HG02678 (cell line): ENCODE data around the gene FOSL1.

Source experiments
- ATAC-seq: cut with Tn5 transposase; IDR thresholded peaks from one replicate; pipeline ENCODE4 v1.9.1; 2021; ENCODE audit warnings: mild to moderate bottlenecking, moderate library complexity; ENCODE audit not compliant: unreplicated experiment

Gene FOSL1

GRCh38 chr11:65919573-65920371 is 19.6 kb upstream of the FOSL1 start:
- peak; percentile 40 for ATAC-seq

GRCh38 chr11:65919141-65919572 is 19.0 kb upstream of the FOSL1 start, which contains the start of gene DRAP1:
Gene DRAP1 (plus strand): TSS chr11:65919426. CDS start chr11:65919502, 76 bp downstream.
- ATAC-seq = peak; percentile 84

DNA sequence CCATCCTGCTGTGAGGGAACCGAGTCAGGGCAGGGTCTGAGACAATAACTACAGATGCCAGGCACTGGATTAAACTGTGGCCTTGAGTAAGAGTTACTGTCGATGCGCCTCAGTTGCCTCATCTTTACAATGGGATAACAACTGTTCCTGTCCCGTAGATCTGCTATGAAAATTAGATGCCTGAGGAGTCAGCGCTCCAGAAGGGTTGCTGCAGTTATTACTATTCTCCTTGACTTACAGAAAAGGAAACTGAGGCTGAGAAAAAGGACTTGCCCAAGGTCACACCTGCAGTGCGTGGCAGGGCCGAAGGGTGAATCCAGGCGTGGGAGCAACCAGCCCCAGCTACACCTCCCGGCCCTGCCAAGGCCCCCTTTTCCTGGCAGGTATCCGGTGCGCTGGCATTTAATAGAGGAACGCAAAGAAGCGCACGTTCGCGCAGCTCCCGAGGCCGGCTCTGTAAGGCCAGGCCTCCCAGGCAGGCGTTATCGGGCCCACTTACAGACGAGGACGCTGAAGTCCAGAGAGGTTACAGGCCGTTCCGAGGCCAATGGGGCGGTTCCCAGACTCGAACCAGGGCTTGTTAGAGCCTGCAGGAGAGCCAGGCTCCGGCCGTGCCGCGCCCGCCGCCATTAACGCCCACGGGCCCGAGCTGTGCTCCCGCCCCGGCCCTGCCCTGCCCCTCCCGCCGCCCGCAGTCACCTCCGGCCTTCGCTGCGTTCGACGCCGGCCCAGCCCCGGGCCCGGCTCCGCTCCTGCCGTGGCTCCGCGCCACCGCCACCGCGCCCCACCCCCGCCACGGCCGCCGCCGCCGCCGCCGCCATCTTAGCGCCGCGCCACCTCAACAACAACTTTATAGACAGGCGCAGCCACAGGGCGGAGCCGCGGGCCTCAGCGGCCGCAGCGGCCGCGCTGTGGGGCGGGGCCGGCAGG is 18.3 kb upstream of the FOSL1 start, which contains the start of gene C11orf68:
TSS of gene C11orf68 (minus strand) at position 852 of the 930 bp plus-strand sequence. CDS start at position 821, 31 bp downstream.
- ATAC-seq = peak; percentile 58

DNA sequence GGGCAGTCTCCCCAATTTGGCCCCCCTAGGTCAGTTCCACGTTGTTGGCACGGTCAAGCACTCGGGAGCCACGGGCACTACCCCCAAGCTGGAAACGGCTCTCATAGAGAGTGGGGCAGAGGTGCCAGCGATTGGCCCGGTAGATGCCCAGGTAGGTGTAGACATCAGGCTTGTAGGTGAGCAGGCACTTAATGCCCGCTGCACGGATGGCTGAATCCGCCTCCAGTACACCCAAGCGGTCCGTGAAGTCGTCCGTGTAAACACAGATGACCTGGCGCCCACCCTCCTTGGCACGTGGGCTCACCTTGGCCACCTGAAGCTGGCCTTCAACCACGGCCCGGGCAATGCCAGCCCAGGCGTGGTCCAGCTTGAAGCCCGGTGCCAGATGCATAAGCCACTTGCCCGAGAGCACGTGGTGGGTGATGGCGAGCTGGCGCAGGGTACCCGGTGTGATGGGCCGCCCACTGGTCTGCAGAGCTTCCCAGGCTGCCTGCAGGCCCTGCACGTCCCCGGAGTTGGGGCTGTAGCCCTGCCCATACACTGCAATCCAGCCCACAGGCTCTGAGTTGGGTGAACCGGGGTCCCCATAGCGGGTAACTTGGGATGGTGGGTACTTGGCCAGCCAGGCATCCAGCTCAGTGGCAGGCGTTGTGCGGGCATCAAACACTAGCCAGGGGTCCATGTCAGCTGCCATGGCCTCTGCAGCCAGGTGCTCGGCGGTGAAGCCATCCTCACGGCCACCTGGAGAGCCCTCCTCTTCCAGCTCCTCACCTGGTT is 17.4 kb upstream of the FOSL1 start:
- no peak for ATAC-seq

DNA sequence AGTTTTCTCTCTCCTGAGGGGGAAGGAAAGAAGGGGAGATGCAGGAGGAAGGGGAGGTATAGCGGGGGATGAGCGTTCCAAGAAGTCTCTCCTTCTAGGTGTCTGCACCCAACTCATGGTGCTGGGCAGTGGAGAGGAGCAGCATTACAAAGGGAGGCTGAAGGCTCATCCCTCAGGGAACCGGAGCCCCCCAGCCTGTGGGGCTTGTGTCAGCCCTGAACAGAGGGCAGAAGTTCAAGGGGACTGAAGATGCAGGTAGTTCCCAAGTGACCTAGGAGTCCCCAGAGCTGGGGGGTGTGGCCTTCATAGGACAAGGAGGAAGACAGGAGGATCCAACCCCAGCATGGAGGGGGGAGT is 16.9 kb upstream of the FOSL1 start:
- no peak for ATAC-seq

- no peak for ATAC-seq
Measured at GRCh38 chr11:65916391-65916790, 16.2 kb upstream of the FOSL1 start.

DNA sequence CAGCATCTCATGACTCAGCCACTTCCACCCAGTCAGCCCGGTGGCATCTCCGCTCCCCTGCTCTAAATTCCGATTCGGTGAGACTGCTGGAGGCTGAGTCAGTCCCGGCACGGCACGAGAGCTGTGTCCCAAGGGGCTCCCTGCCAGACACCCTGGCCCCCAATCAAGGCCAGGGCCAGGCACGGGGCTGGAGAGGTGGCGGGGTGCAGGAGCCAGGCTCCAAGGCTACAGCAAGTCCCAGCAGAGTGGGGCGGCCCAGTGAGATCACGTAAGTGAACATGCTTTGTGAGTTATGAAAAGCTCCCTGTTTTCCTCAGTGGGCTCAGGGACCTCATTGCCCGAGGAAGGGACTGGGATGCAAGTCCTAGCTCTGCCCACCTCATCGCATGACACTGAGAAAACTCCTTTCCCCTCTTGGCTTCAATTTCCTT is 15.6 kb upstream of the FOSL1 start:
- ATAC-seq = no peak

DNA sequence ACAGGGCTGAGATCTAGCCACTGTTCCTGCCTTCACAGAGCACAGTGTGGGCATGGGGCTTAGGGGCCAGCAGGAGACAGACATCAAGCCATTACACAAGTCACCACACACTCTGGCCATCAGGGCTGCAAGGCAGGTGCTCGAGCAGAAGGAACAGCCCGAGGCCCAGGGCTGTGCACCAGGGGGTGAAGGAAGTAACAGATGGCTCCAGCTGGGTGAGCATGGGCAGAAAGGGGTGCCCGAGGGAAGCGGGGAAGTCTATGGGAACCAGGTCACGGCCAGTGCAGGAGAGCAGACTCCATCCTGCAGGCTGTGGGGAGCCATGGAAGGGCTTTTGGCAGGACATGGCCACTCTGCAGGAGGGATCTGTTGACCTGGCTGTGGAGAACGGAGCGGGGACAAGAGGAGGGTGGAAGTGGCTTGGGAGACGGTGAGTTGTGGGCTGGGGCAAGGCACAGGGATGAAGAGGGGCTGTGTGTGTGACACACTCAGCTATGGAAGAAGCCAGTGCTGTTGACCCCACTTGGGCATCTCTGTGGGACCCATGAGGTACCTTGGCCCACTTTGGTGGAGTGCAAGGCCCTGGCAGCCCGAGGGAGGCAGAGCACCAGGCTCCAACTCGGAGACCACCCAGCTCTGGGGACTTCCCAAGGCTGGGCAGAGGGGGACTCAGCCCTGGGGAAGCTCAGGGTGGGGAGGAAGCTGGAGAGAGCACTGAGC is 15.1 kb upstream of the FOSL1 start:
- ATAC-seq = no peak

- no peak for ATAC-seq
Measured at GRCh38 chr11:65912845-65913244, 12.7 kb upstream of the FOSL1 start.

GRCh38 chr11:65911682-65912568 is 11.7 kb upstream of the FOSL1 start:
- ATAC-seq = no peak

DNA sequence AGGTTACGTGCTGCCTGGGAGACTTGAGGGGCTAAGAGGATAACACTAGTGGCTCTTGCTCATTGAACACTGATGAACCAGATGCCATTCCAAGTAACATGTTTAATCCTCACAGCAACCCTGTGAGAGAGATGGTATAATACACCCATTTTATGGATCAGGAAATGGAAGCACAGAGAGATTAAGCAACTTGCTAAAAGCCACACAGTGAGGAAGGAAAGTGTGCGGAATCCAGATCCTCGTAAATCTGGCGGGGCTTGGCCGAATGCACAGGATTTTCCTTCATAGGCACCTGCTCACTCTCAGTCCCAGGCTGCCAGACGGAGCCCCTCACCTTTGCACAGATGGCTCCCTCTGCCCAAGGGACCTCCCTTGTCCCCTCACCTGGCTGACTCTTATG is 7.7 kb upstream of the FOSL1 start:
- no peak for ATAC-seq

DNA sequence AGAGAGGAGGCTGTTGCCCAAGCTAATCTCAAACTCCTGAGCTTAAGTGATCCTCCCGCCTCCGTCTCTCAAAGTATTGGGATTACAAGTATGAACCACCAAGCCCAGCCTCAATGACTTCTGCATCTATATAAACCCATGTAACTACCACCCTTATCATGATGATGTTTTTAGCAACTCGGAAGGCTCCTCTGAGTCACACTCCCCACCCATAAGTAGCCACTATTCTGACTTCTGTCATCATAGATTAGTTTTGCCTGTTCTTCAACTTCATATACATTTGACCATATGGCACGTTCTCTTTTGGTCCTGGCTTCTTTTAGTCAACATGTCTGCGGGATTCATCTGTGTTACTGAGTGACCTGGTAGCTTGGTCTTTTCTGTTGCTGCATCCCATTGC is 6.4 kb upstream of the FOSL1 start:
- ATAC-seq = no peak

DNA sequence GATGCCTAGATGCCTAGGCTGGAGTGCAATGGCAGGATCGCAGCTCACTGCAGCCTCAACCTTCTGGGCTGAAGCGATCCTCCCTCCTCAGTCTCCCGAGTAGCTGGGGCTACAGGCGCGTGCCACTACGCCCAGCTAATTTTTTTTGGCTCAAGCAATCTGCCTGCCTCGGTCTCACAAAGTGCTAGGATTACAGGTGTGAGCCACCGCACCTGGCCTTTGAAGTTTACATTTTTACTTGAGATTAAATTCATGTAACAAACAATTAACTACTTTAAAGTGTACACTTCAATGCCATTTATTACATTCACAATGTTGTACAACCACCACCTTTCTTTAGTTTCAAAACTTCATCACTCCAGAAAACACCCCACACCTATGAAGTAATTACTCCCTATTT is 3.5 kb upstream of the FOSL1 start:
- no peak for ATAC-seq

- ATAC-seq = no peak
Measured at GRCh38 chr11:65903068-65903481, 2.9 kb upstream of the FOSL1 start.

- no peak for ATAC-seq
Measured at GRCh38 chr11:65900899-65901180, 652 bp upstream of the FOSL1 start.

- ATAC-seq = no peak
Measured at GRCh38 chr11:65899356-65900124, 648 bp downstream of the FOSL1 start.

GRCh38 chr11:65898656-65899355 is 1.4 kb downstream of the FOSL1 start:
- ATAC-seq = no peak

DNA sequence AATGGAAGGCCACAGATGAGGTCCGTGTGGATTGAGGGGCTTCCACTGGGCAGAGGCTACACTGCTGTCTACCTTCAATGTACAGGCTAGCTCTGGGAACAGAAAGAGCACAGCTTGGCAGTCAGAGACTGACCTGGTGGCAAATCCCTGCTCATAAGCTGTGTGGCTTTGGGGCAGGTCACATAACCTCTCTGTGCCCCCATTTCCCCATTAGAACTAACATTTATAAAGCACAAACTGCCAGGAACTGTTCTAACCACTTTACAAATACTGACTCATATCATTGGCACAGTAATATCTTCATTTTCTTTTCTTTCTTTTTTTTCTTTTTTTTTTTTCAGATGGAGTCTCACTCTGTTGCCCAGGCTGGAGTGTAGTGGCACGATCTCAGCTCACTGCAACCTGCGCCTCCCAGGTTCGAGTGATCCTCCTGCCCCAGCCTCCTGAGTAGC is 3.1 kb downstream of the FOSL1 start:
- ATAC-seq = no peak
